K562 (cell line): ENCODE data around the gene FXYD3. TPM values are rescaled to one million over a fixed set of nuclear protein-coding genes. Genes with fewer than 3 reads are reported as not detected.

Experiments
- ATAC-seq: fragments of 200-7000 bp; cut with Tn5 transposase; 3 replicates; pipeline ENCODE4 v1.9.1; 2020; ENCODE audit warnings: moderate library complexity
- BruUV-seq: library from RNA; stranded (reverse); fragments of 400-500 nt; replicated peaks from 2 replicates; lab custom pipeline; 2021; lab: Mats Ljungman, UMichigan
- CTCF ChIA-PET: fragments of 300-600 bp; formaldehyde crosslinking; extraction: SDS; loops from one replicate; lab custom pipeline; 2021; ENCODE audit warnings: low intra/inter-chr PET ratio; lab: Yijun Ruan, JAX
- POLR2A ChIA-PET: fragments of 300-600, 350-650 bp; sonication (Branson Sonifier 250); formaldehyde crosslinking; extraction: SDS; loops from one replicate; lab custom pipeline; 2021; ENCODE audit warnings: antibody characterized with exemption, inconsistent platforms; lab: Yijun Ruan, JAX
- DNase-seq, 4 experiments: peaks; one replicate each; pipeline versions ENCODE4 v3.0.0 to v3.0.0-alpha.2; 2011 to 2018; ENCODE audit warnings: low spot score in 3 of 4, mixed read lengths in 3 of 4; ENCODE audit errors: extremely low read depth in 1 of 4
- FAIRE-seq: peaks from 2 replicates; lab custom pipeline; 2011; peaks lifted over from hg19 to GRCh38; lab: Jason Lieb, UNC
- H2AFZ ChIP-seq: 2 replicates; pipeline ENCODE4 v1.6.0; 2011; ENCODE audit warnings: low read depth, low read length, control low read depth, inconsistent platforms
- H3K27ac ChIP-seq: fragments of 200-600 bp; 3 replicates; pipeline ENCODE4 v1.8.0; 2011; ENCODE audit warnings: low read depth, mild to moderate bottlenecking, control low read depth, inconsistent platforms, low read length, moderate library complexity, mixed read lengths; ENCODE audit errors: extremely low read depth
- H3K27me3 ChIP-seq, 2 experiments: fragments of 300-600 bp in 1 of 2; 2 replicates in 1 of 2; 3 replicates in 1 of 2; pipeline versions ENCODE4 v1.6.0 to v1.8.0; 2011; ENCODE audit warnings: inconsistent platforms in 2 of 2, low read length in 2 of 2, mild to moderate bottlenecking in 1 of 2, mixed read lengths in 1 of 2, moderate library complexity in 1 of 2; ENCODE audit not compliant: control insufficient read depth in 2 of 2, insufficient read depth in 2 of 2
- H3K36me3 ChIP-seq: fragments of 300-600 bp; 3 replicates; pipeline ENCODE4 v1.8.0; 2011; ENCODE audit warnings: mild to moderate bottlenecking, low read length, inconsistent platforms; ENCODE audit not compliant: control insufficient read depth, insufficient read depth
- H3K4me1 ChIP-seq, 2 experiments: fragments of 200-600 bp in 1 of 2; replicated peaks in 1 of 2; 2 replicates in 1 of 2; 3 replicates in 1 of 2; pipeline versions ENCODE4 v1.5.1 to v1.8.0; 2011; ENCODE audit warnings: inconsistent platforms in 2 of 2, low read length in 2 of 2, mild to moderate bottlenecking in 1 of 2, mixed read lengths in 1 of 2, moderate library complexity in 1 of 2; ENCODE audit not compliant: control insufficient read depth in 2 of 2, insufficient read depth in 2 of 2
- H3K4me2 ChIP-seq: 2 replicates; pipeline ENCODE4 v1.6.1; 2011; ENCODE audit warnings: low read length, control low read depth, inconsistent platforms, mixed read lengths; ENCODE audit not compliant: insufficient read depth
- H3K4me3 ChIP-seq: fragments of 200-600 bp; sonication (generic), shearing (Covaris generic); 2 replicates; pipeline ENCODE4 v1.5.1; 2016; ENCODE audit warnings: control low read depth, inconsistent platforms
- H3K79me2 ChIP-seq: fragments of 200-600 bp; 3 replicates; pipeline ENCODE4 v1.8.0; 2011; ENCODE audit warnings: low read length, inconsistent platforms; ENCODE audit not compliant: control insufficient read depth, insufficient read depth
- H3K9ac ChIP-seq, 2 experiments: 2 replicates each; pipeline versions ENCODE4 v1.6.0 to v1.6.1; 2011; ENCODE audit warnings: low read depth in 2 of 2, low read length in 2 of 2, control low read depth in 1 of 2, inconsistent platforms in 1 of 2, mild to moderate bottlenecking in 1 of 2, mixed read lengths in 1 of 2; ENCODE audit not compliant: insufficient read depth in 1 of 2
- H3K9me1 ChIP-seq: one replicate; pipeline ENCODE4 v1.6.0; 2011; ENCODE audit warnings: inconsistent platforms, mild to moderate bottlenecking, low read length, moderate library complexity; ENCODE audit not compliant: control insufficient read depth, insufficient read depth
- H3K9me3 ChIP-seq: replicated peaks from 2 replicates; pipeline ENCODE4 v1.5.1; 2011; ENCODE audit warnings: low read depth, low read length, inconsistent platforms; ENCODE audit not compliant: control insufficient read depth, insufficient read depth
- H4K20me1 ChIP-seq: replicated peaks from 2 replicates; pipeline ENCODE4 v1.6.1; 2011; ENCODE audit warnings: low read length, inconsistent platforms, mixed read lengths; ENCODE audit not compliant: control insufficient read depth, insufficient read depth
- BCL6 ChIP-seq: fragments of 250-450 bp; sonication (Bioruptor Pico); IDR thresholded peaks from 2 replicates; pipeline ENCODE4 v1.4.0; 2020
- ELF2 ChIP-seq: fragments of 250-450 bp; sonication (Bioruptor Pico); IDR thresholded peaks from 2 replicates; pipeline ENCODE4 v1.5.0; 2021; ENCODE audit warnings: mild to moderate bottlenecking
- FOXK2 ChIP-seq, 2 experiments: fragments of 450-650 bp; IDR thresholded peaks in 1 of 2; conservative IDR thresholded peaks in 1 of 2; 2 replicates each; pipeline ENCODE4 v1.6.1; 2016; ENCODE audit warnings: low read depth in 2 of 2, mild to moderate bottlenecking in 1 of 2
- IFI16 ChIP-seq: fragments of 250-450 bp; sonication (Bioruptor Pico); IDR thresholded peaks from 2 replicates; pipeline ENCODE4 v2.1.2; 2022; ENCODE audit warnings: mild to moderate bottlenecking, inconsistent platforms
- KLF6 ChIP-seq: fragments of 250-450 bp; sonication (Bioruptor Pico); IDR thresholded peaks from 2 replicates; pipeline ENCODE4 v1.4.0; 2020; ENCODE audit warnings: mild to moderate bottlenecking, moderate library complexity, borderline replicate concordance
- PTRF ChIP-seq: fragments of 450-650 bp; IDR thresholded peaks from 2 replicates; pipeline ENCODE4 v1.6.1; 2016; ENCODE audit warnings: mild to moderate bottlenecking, missing genetic modification characterization, missing compliant biosample characterization
- TAF1 ChIP-seq: IDR thresholded peaks from 2 replicates; pipeline ENCODE4 v1.6.1; 2011; ENCODE audit warnings: mild to moderate bottlenecking, low read length, moderate library complexity; ENCODE audit not compliant: insufficient read depth, control insufficient read depth, severe bottlenecking; ENCODE audit errors: extremely low read depth
- ZBTB8A ChIP-seq: fragments of 450-650 bp; IDR thresholded peaks from 2 replicates; pipeline ENCODE4 v1.6.1; 2018; ENCODE audit warnings: mild to moderate bottlenecking, moderate library complexity; ENCODE audit not compliant: partially characterized antibody
- ZNF551 ChIP-seq: fragments of 250-450 bp; sonication (Bioruptor Pico); IDR thresholded peaks from 2 replicates; pipeline ENCODE4 v1.5.0; 2021; ENCODE audit warnings: mild to moderate bottlenecking, moderate library complexity
- WGBS: fragments of 100-300 bp; shearing (Covaris generic); methylation state at CpG from one replicate; pipeline ENCODE4 v1.1.6; 2016; ENCODE audit warnings: low coverage, mixed read lengths; ENCODE audit not compliant: insufficient coverage; ENCODE audit errors: missing lambda C conversion rate; 5-methylcytosine and 5-hydroxymethylcytosine counted together
- in situ Hi-C: fragments of 300-500 bp; cut with MboI; formaldehyde crosslinking; loops from 4 replicates; pipeline ENCODE4 v1.15.0; 2018; ENCODE audit warnings: inconsistent platforms, mixed read lengths
- intact Hi-C: fragments of 100-400 bp; cut with micrococcal nuclease; formaldehyde crosslinking; loops from 2 replicates; pipeline ENCODE4 v1.14.2; 2022
- polyA plus RNA-seq, 8 experiments: library from polyadenylated mRNA; depleted of rRNA in 4 of 8; stranded (reverse) in 5 of 8; unstranded in 3 of 8; fragments of >200 nt; fragmentation: Nextera tagmentation in 2 of 8; fragmentation: Illumina TruSeq in 1 of 8; extraction: Ambion mirVana in 2 of 8; extraction: Trizol in 1 of 8; gene quantifications; 2 replicates each; pipeline versions ENCODE4 v1.2.1 to v1.2.3, GENCODE V29; 2011 to 2014; ENCODE audit warnings: inconsistent platforms in 1 of 8, missing spikeins in 1 of 8
- total RNA-seq, 7 experiments: library from RNA; depleted of rRNA in 6 of 7; stranded (reverse); fragments of >200 nt in 6 of 7; fragmentation: Illumina TruSeq in 2 of 7; extraction: Trizol in 2 of 7; gene quantifications; 2 replicates each; pipeline versions ENCODE4 v1.2.1 to v1.2.3, GENCODE V29; 2011 to 2021; ENCODE audit warnings: low replicate concordance in 1 of 7
- TF ChIP-seq, protein P1 (sequence below): fragments of 450-650 bp; IDR thresholded peaks from 2 replicates; pipeline ENCODE4 v1.6.1; 2017; ENCODE audit warnings: antibody characterized with exemption
- TF ChIP-seq, protein P2 (sequence below): fragments of 250-450 bp; sonication (Bioruptor Pico); IDR thresholded peaks from 2 replicates; pipeline ENCODE4 v1.4.0; 2020
- TF ChIP-seq, protein P3 (sequence below): fragments of 250-450 bp; sonication (Bioruptor Pico); IDR thresholded peaks from 2 replicates; pipeline ENCODE4 v1.8.0; 2022; ENCODE audit warnings: inconsistent platforms

The FXYD3 gene
- total and polyA plus RNA-seq, 9 of the 15 experiments (the other 6 are each of a cell fraction or from before 2014, with no cell fraction given) = 0.24 TPM; not detected in 8

DNA sequence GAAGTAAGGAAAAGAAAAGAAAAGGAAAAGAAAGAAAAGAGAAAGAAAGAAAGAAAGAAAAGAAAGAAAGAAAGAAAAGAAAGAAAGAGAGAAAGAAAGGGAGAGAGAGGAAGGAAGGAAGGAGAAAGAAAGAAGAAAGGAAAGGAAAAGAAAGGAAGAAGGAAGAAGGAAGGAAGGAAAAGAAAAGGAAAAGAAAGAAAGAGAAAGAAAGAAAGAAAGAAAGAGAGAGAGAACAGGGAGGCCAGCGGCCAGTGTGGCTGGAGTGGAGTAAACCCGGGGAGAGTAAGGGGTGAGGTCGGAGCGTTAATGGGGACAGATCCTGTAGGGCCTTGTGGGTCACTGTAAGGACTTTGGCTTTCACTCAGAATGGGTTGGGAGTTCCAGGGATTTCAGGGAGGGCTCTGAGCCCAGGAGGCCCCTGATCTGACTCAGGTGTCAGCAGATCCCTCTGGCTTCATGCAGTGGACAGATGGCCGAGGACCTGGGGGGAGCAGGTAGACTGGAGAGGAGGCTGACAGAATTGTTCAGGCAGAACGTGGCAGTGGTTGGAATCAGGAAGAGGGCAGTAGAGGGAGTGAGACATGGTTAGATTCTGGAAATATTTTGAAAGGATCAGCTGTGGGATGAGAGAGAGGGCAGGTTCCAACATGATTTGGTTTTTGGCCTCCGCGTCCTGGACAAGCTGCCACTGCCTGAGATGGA, 19.8 kb upstream of the FXYD3 start:
- H3K4me2 ChIP-seq = no peak overlapping the region
- no peaks in the 10 kb centered on the region for H3K9me3 ChIP-seq
- no TSS peak for BruUV-seq
- in situ Hi-C loops (no loop called here), intact Hi-C loops (loop anchor here (10.0 kb wide), 1 partner anchor 51 kb away; the partner anchor contains the start of gene HPN)
- H3K27ac ChIP-seq = no peak overlapping the region; the same call in 2 of the 3 replicates
- WGBS = 31% methylated on average over 8 of the region's 8 CpGs
- peak overlapping the region; percentile 86 for H2AFZ ChIP-seq
- ChIA-PET POLR2A (interaction anchor here (0.8 kb wide), 1 partner anchor 42 kb away, joined by 3 read pairs; no protein-coding TSS in a partner anchor), CTCF (no interaction called here)
- FAIRE-seq (no peak), DNase-seq (peak; percentile 20 to 38 (median 31)), ATAC-seq (peak; percentile 59)
- H3K36me3 ChIP-seq = no peaks in the 10 kb centered on the region
- H4K20me1 ChIP-seq = no peaks in the 10 kb centered on the region
- peak overlapping the region in 1 of 2 experiments; percentile 85; a peak in 2 of 4 replicates for H3K9ac ChIP-seq
- no peaks in the 10 kb centered on the region for H3K79me2 ChIP-seq
- H3K4me1 ChIP-seq = peaks cover 9 to 54% of the 10 kb centered on the region in 2 experiments; a peak in 4 of 5 replicates
- H3K27me3 ChIP-seq = no peaks in the 10 kb centered on the region
- no peaks in the 10 kb centered on the region for H3K9me1 ChIP-seq
- H3K4me3 ChIP-seq = no peak overlapping the region
- TF ChIP-seq ELF2 (CRISPR knock-in tag) = no peak
- TF ChIP-seq ZNF551 = no peak
- TF ChIP-seq, protein P1, sequence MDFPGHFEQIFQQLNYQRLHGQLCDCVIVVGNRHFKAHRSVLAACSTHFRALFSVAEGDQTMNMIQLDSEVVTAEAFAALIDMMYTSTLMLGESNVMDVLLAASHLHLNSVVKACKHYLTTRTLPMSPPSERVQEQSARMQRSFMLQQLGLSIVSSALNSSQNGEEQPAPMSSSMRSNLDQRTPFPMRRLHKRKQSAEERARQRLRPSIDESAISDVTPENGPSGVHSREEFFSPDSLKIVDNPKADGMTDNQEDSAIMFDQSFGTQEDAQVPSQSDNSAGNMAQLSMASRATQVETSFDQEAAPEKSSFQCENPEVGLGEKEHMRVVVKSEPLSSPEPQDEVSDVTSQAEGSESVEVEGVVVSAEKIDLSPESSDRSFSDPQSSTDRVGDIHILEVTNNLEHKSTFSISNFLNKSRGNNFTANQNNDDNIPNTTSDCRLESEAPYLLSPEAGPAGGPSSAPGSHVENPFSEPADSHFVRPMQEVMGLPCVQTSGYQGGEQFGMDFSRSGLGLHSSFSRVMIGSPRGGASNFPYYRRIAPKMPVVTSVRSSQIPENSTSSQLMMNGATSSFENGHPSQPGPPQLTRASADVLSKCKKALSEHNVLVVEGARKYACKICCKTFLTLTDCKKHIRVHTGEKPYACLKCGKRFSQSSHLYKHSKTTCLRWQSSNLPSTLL = no peak
- TF ChIP-seq ZBTB8A = no peak
- no peak for TF ChIP-seq BCL6
- no peak for TF ChIP-seq KLF6 (CRISPR knock-in tag)
- no peak for TF ChIP-seq IFI16
- no peak for TF ChIP-seq PTRF (tag)
- TF ChIP-seq FOXK2 (conservative IDR thresholded peaks at IDR 0.05 in 1 of 2, IDR thresholded peaks at IDR 0.05 in 1 of 2; ENCODE audit: low read depth in 2 of 2) = no peak
- TF ChIP-seq, protein P2, sequence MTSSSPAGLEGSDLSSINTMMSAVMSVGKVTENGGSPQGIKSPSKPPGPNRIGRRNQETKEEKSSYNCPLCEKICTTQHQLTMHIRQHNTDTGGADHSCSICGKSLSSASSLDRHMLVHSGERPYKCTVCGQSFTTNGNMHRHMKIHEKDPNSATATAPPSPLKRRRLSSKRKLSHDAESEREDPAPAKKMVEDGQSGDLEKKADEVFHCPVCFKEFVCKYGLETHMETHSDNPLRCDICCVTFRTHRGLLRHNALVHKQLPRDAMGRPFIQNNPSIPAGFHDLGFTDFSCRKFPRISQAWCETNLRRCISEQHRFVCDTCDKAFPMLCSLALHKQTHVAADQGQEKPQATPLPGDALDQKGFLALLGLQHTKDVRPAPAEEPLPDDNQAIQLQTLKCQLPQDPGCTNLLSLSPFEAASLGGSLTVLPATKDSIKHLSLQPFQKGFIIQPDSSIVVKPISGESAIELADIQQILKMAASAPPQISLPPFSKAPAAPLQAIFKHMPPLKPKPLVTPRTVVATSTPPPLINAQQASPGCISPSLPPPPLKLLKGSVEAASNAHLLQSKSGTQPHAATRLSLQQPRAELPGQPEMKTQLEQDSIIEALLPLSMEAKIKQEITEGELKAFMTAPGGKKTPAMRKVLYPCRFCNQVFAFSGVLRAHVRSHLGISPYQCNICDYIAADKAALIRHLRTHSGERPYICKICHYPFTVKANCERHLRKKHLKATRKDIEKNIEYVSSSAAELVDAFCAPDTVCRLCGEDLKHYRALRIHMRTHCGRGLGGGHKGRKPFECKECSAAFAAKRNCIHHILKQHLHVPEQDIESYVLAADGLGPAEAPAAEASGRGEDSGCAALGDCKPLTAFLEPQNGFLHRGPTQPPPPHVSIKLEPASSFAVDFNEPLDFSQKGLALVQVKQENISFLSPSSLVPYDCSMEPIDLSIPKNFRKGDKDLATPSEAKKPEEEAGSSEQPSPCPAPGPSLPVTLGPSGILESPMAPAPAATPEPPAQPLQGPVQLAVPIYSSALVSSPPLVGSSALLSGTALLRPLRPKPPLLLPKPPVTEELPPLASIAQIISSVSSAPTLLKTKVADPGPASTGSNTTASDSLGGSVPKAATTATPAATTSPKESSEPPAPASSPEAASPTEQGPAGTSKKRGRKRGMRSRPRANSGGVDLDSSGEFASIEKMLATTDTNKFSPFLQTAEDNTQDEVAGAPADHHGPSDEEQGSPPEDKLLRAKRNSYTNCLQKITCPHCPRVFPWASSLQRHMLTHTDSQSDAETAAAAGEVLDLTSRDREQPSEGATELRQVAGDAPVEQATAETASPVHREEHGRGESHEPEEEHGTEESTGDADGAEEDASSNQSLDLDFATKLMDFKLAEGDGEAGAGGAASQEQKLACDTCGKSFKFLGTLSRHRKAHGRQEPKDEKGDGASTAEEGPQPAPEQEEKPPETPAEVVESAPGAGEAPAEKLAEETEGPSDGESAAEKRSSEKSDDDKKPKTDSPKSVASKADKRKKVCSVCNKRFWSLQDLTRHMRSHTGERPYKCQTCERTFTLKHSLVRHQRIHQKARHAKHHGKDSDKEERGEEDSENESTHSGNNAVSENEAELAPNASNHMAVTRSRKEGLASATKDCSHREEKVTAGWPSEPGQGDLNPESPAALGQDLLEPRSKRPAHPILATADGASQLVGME = no peak
- no peak for TF ChIP-seq TAF1
- TF ChIP-seq, protein P3, sequence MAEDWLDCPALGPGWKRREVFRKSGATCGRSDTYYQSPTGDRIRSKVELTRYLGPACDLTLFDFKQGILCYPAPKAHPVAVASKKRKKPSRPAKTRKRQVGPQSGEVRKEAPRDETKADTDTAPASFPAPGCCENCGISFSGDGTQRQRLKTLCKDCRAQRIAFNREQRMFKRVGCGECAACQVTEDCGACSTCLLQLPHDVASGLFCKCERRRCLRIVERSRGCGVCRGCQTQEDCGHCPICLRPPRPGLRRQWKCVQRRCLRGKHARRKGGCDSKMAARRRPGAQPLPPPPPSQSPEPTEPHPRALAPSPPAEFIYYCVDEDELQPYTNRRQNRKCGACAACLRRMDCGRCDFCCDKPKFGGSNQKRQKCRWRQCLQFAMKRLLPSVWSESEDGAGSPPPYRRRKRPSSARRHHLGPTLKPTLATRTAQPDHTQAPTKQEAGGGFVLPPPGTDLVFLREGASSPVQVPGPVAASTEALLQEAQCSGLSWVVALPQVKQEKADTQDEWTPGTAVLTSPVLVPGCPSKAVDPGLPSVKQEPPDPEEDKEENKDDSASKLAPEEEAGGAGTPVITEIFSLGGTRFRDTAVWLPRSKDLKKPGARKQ (CRISPR knock-in tag) = no peak
